ENCODE data around the gene PRMT7.
A peak's percentile ranks its signal among the peaks of the same experiment; 100 is the strongest.

The PRMT7 gene

DNA sequence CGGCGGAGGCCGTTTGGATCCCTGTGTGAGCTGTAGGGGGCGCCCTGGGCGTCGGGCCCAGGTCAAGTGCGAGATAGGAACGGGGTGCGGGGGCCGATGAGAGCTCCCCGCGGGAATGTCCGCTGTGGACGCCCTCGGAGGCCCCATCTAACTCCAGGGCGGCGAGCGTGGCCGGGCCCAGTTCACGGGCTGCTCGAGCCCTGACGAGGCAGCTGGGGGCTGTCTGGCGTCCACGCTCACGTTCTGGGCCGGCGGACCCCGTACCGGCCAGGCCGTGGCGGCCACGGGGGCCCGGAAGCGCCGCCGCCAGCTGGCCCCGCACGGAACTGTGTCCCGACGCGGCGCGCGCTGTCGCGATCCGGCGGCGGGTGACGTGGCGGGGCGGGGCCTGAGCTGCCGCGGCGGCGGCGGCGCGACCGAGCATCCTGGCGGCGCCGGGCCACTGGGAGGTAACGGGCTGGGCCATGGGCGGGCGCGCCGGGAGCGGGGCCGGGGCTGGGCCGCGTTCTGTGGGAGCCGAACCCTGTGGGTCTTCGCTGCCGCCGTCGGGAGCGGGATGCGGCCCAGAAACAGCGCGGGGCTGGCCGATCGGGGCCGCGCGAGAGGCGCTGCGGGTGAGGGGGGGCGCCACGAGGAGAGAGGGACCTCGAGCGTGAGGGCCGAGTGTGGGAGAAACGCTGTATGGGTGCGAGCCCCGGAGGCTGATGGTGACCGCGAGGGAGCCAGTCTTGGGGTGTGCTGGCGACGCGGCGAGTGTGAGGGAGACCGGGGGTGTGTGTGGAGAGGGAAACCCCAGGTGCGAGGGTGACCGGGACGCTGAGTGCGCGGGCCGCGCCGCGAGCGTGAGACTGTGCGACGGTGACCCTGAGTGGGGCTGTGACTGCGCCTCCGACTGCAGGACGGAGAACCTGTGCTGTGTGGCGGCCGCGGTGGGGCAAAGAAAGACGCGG is 46.4 kb upstream of the PRMT7 start, which contains the start of gene SLC7A6:
Gene SLC7A6, plus strand, starts transcription at position 399 of the 950 bp plus-strand sequence. CDS start 10,201 bp downstream, outside the sequence.
- Histone ChIP-seq H2AFZ (ENCODE audit: low read depth, low read length, severe bottlenecking) (peak within 1 kb of the TSS; percentile 43), H3K27ac (ENCODE audit: low read depth, low read length) (peak within 1 kb of the TSS; percentile 80)

DNA sequence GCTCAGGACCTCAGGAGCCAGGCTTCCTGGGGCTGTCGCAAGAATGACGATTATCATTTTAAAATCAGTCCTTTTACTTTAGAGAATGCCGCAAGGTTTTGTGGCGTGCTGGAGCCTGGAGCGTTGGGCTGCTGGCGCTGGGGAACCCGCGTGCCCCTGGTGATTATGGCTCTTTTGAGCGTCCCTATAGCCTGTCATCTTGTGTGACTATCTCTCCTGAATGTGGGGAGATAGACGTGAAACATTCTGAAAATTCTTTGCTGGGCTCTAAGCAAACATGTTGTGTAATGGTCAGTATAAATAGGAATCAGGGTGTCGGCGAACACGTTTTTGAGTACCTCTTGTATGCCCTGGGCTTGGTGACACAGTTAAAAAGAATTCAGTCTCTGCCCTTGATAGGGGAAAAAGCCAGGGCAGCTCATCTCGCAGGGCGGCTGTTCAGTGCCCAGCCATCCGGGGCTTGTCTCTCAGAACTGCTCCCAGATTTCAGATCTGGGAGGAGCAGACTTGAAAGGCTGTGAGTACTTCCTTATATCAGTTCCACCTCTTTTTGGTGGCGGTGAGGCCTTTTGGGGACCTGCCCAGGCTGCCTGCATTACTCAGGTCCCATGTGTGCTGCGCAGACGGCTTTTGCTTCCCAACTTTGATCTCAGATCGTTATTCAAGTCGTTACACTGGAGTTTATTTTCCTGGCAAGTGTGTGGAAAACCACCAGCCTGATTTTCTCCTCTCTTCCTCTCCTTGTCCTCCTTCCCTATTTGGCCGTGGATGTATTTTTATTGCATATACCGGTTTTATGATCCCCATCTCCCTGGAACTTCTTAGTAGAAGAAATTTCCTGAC is 45.5 kb upstream of the PRMT7 start:
- Histone ChIP-seq H3K4me3 (ENCODE audit: insufficient read depth, low read length, poor library complexity, severe bottlenecking) (peak overlapping the region; percentile 88), H3K9me2 (replicated peaks; ENCODE audit: insufficient read depth, low read length) (no peaks in the 10 kb centered on the region), H3K9me3 (ENCODE audit: insufficient read depth, low read length) (no peaks in the 10 kb centered on the region), H3F3A (ENCODE audit: insufficient read depth) (peaks cover 4% of the 10 kb centered on the region; the same call in 1 of the 2 replicates), H4K20me1 (ENCODE audit: low read depth, low read length) (no peaks in the 10 kb centered on the region), H3K4me2 (ENCODE audit: low read depth, low read length, poor library complexity, severe bottlenecking) (peak overlapping the region; percentile 86), H3K79me2 (ENCODE audit: insufficient read depth, low read length) (peaks cover 59% of the 10 kb centered on the region), H3K9ac (ENCODE audit: low read length) (peak overlapping the region; percentile 93), H2AFZ (ENCODE audit: low read depth, low read length, severe bottlenecking) (peak overlapping the region; percentile 43), H3K36me3 (ENCODE audit: low read length) (no peaks in the 10 kb centered on the region), H3K27ac (ENCODE audit: low read depth, low read length) (peak overlapping the region; percentile 80), H3K27me3 (ENCODE audit: low read length) (no peaks in the 10 kb centered on the region)
- TF ChIP-seq, protein P1, sequence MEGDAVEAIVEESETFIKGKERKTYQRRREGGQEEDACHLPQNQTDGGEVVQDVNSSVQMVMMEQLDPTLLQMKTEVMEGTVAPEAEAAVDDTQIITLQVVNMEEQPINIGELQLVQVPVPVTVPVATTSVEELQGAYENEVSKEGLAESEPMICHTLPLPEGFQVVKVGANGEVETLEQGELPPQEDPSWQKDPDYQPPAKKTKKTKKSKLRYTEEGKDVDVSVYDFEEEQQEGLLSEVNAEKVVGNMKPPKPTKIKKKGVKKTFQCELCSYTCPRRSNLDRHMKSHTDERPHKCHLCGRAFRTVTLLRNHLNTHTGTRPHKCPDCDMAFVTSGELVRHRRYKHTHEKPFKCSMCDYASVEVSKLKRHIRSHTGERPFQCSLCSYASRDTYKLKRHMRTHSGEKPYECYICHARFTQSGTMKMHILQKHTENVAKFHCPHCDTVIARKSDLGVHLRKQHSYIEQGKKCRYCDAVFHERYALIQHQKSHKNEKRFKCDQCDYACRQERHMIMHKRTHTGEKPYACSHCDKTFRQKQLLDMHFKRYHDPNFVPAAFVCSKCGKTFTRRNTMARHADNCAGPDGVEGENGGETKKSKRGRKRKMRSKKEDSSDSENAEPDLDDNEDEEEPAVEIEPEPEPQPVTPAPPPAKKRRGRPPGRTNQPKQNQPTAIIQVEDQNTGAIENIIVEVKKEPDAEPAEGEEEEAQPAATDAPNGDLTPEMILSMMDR (IDR thresholded peaks at IDR 0.05; ENCODE audit: insufficient read depth, low read length, poor library complexity, severe bottlenecking): no peak

More for the DNA sequence above, 46.4 kb upstream of the PRMT7 start, which contains the start of gene SLC7A6:
- H3K4me2 ChIP-seq (ENCODE audit: low read depth, low read length, poor library complexity, severe bottlenecking): peak within 1 kb of the TSS; percentile 86
- no peaks in the 10 kb centered on the region for H3K9me3 ChIP-seq (ENCODE audit: insufficient read depth, low read length)
- H3K36me3 ChIP-seq (ENCODE audit: low read length): no peaks in the 10 kb centered on the region
- H3K79me2 ChIP-seq (ENCODE audit: insufficient read depth, low read length): peaks cover 50% of the 10 kb centered on the region
- TF ChIP-seq, protein P1 (IDR thresholded peaks at IDR 0.05; ENCODE audit: insufficient read depth, low read length, poor library complexity, severe bottlenecking): peak; percentile 71
- no peak for TF ChIP-seq EZH2phosphoT487 (conservative IDR thresholded peaks at IDR 0.05; ENCODE audit: low read length)
- no peaks in the 10 kb centered on the region for H3K27me3 ChIP-seq (ENCODE audit: low read length)
- peak within 1 kb of the TSS; percentile 88 for H3K4me3 ChIP-seq (ENCODE audit: insufficient read depth, low read length, poor library complexity, severe bottlenecking)
- H3K9ac ChIP-seq (ENCODE audit: low read length): peak within 1 kb of the TSS; percentile 93
- peaks cover 4% of the 10 kb centered on the region; the same call in 1 of the 2 replicates for H3F3A ChIP-seq (ENCODE audit: insufficient read depth)
- no peaks in the 10 kb centered on the region for H4K20me1 ChIP-seq (ENCODE audit: low read depth, low read length)
- no peaks in the 10 kb centered on the region for H3K9me2 ChIP-seq (replicated peaks; ENCODE audit: insufficient read depth, low read length)

DNA sequence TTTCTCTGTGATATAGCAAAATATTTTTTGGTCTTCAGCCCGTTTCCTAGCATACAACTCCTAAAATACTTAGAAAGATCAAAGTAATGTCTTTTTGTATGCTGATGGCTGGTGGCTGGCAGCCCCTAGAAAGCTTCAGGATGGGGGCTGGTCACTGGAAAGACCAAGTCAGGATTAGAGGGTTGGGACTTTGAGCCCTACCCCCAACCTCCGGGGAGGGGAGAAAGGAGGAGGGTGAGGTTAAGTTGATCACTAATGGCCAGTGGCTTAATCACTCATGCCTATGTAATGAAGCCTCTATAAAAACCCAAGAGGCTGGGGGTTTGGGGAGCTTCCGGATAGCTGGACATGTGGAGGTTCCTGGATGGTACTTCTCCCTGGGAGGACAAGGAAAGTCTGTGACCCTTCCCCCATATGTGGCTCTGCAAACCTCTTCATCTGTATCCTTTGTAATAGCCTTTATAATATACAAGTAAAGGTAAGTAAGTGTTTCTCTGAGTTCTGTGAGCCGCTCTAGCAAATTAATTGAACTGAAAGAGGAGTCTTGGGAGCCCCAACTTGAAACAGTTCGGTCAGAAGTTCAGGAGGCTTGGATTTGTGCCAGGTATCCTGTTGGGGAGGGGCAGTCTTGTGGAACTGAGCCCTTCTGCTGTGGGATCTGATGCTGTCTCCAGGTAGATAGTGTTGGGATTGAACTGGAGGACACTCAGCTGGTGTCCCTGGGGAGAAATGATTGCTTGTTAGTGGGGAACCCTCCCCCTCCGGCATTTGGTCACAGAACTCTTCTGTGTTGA is 43.0 kb upstream of the PRMT7 start:
- H3K36me3 ChIP-seq (ENCODE audit: low read length): no peaks in the 10 kb centered on the region
- no peaks in the 10 kb centered on the region for H4K20me1 ChIP-seq (ENCODE audit: low read depth, low read length)
- H3K9me2 ChIP-seq (replicated peaks; ENCODE audit: insufficient read depth, low read length): no peaks in the 10 kb centered on the region
- no peaks in the 10 kb centered on the region for H3K9me3 ChIP-seq (ENCODE audit: insufficient read depth, low read length)
- no peaks in the 10 kb centered on the region for H3K27me3 ChIP-seq (ENCODE audit: low read length)
- peak overlapping the region; percentile 24 for H3K4me2 ChIP-seq (ENCODE audit: low read depth, low read length, poor library complexity, severe bottlenecking)
- H2AFZ ChIP-seq (ENCODE audit: low read depth, low read length, severe bottlenecking): no peak overlapping the region
- H3F3A ChIP-seq (ENCODE audit: insufficient read depth): peaks cover 4% of the 10 kb centered on the region; the same call in 1 of the 2 replicates
- peaks cover 84% of the 10 kb centered on the region for H3K79me2 ChIP-seq (ENCODE audit: insufficient read depth, low read length)
- peak overlapping the region; percentile 7; the same call in 1 of the 2 replicates for H3K27ac ChIP-seq (ENCODE audit: low read depth, low read length)
- TF ChIP-seq EZH2phosphoT487 (conservative IDR thresholded peaks at IDR 0.05; ENCODE audit: low read length): no peak
- H3K4me3 ChIP-seq (ENCODE audit: insufficient read depth, low read length, poor library complexity, severe bottlenecking): no peak overlapping the region
- 0 out of 2 replicates have a peak overlapping the region, but pooled peaks have one; percentile 0 for H3K9ac ChIP-seq (ENCODE audit: low read length)
